ENCODE data around the gene PTAR1.

Gene PTAR1

DNA sequence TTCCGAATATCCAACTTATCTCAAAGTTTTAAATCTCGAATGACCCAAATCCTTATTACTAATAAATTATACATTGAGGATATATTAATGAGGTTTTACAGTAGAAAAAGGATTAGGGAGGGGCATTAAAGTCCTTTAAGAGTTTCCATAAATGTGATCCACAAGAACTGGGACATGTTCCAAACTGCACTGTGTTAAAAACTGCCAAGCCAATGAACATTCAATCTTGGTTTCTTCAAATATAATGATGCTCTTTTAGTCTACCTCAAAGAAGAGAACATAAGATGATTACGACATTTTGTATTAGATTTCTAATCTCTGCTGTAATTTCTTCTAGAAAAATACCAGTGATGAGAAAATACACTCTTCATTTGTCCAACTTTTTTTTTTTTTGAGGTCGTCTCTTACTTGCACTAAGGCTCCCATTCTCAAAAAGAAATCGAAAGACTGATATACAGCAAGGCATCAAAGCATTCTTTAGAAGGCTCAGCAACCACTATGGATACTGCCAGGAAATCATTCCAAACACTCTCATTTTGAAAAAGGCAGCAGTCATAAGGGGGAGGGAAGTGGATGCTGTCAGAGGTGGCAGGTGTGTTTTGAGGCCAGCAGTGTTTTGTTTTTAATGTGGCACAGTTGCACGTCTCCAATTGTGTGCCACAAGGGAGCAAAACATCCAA lies 1.7 kb downstream of the PTAR1 start:
- DNase-seq (ENCODE audit: extremely low spot score): no peak
- ChIA-PET POLR2A (no interaction called here), CTCF (no interaction called here)
- TF ChIP-seq SP1 (IDR thresholded peaks at IDR 0.05) (no peak), FOXM1 (IDR thresholded peaks at IDR 0.05; ENCODE audit: borderline replicate concordance) (no peak), SUZ12 (IDR thresholded peaks at IDR 0.05) (no peak), BHLHE40 (IDR thresholded peaks at IDR 0.05; ENCODE audit: borderline replicate concordance) (no peak), CTBP1 (IDR thresholded peaks at IDR 0.05; ENCODE audit: borderline replicate concordance) (no peak), FOXK2 (IDR thresholded peaks at IDR 0.05) (no peak), NFRKB (IDR thresholded peaks at IDR 0.05) (no peak), LEF1 (IDR thresholded peaks at IDR 0.05; ENCODE audit: borderline replicate concordance) (no peak), TARDBP (IDR thresholded peaks at IDR 0.05) (no peak), L3MBTL2 (conservative IDR thresholded peaks at IDR 0.05) (no peak), ZNF384 (IDR thresholded peaks at IDR 0.05) (no peak), FOXA1 (IDR thresholded peaks at IDR 0.05) (no peak), HDGF (IDR thresholded peaks at IDR 0.05; ENCODE audit: borderline replicate concordance) (no peak), ELF4 (IDR thresholded peaks at IDR 0.05) (no peak), ARNT (IDR thresholded peaks at IDR 0.05) (no peak)
- TF ChIP-seq, protein P1, sequence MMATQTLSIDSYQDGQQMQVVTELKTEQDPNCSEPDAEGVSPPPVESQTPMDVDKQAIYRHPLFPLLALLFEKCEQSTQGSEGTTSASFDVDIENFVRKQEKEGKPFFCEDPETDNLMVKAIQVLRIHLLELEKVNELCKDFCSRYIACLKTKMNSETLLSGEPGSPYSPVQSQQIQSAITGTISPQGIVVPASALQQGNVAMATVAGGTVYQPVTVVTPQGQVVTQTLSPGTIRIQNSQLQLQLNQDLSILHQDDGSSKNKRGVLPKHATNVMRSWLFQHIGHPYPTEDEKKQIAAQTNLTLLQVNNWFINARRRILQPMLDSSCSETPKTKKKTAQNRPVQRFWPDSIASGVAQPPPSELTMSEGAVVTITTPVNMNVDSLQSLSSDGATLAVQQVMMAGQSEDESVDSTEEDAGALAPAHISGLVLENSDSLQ (IDR thresholded peaks at IDR 0.05): no peak

DNA sequence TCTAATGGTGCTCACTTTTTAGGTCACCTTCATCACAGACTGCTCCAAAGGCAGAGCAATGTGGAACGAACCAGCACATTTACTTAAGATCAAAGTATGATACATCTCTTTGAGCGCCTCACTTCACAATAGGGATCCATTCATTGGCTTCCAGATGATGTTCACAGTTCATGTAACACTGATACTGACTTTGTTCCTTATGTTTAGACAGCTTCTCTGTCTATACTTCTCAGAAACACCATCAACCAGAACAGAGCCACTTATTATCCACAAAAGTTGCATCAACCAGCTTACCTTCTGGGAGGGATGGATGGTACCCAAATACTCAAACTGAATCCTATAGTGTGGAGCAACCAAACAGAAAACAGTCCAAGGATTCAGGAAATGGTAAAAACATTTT lies 4.6 kb downstream of the PTAR1 start:
- no peak for DNase-seq (ENCODE audit: extremely low spot score)
- CTCF ChIA-PET: no interaction called here
- TF ChIP-seq FOXA1 (IDR thresholded peaks at IDR 0.05) (no peak), TARDBP (IDR thresholded peaks at IDR 0.05) (no peak), FOXK2 (IDR thresholded peaks at IDR 0.05) (no peak), NFRKB (IDR thresholded peaks at IDR 0.05) (no peak), ELF4 (IDR thresholded peaks at IDR 0.05) (no peak), HDGF (IDR thresholded peaks at IDR 0.05; ENCODE audit: borderline replicate concordance) (no peak), ZNF384 (IDR thresholded peaks at IDR 0.05) (no peak), L3MBTL2 (conservative IDR thresholded peaks at IDR 0.05) (no peak), SUZ12 (IDR thresholded peaks at IDR 0.05) (no peak), FOXM1 (IDR thresholded peaks at IDR 0.05; ENCODE audit: borderline replicate concordance) (no peak), BHLHE40 (IDR thresholded peaks at IDR 0.05; ENCODE audit: borderline replicate concordance) (no peak), CTBP1 (IDR thresholded peaks at IDR 0.05; ENCODE audit: borderline replicate concordance) (no peak), SP1 (IDR thresholded peaks at IDR 0.05) (no peak), ARNT (IDR thresholded peaks at IDR 0.05) (no peak), LEF1 (IDR thresholded peaks at IDR 0.05; ENCODE audit: borderline replicate concordance) (no peak)
- TF ChIP-seq, protein P1 (IDR thresholded peaks at IDR 0.05): no peak
- POLR2A ChIA-PET: no interaction called here

GRCh38 chr9:69753830-69754229 lies 6.0 kb downstream of the PTAR1 start:
- ChIA-PET CTCF (no interaction called here), POLR2A (no interaction called here)
- TF ChIP-seq ELF4 (IDR thresholded peaks at IDR 0.05): no peak
- TF ChIP-seq SP1 (IDR thresholded peaks at IDR 0.05): no peak
- TF ChIP-seq FOXK2 (IDR thresholded peaks at IDR 0.05): no peak
- no peak for TF ChIP-seq FOXM1 (IDR thresholded peaks at IDR 0.05; ENCODE audit: borderline replicate concordance)
- TF ChIP-seq ZNF384 (IDR thresholded peaks at IDR 0.05): no peak
- no peak for TF ChIP-seq NFRKB (IDR thresholded peaks at IDR 0.05)
- no peak for TF ChIP-seq CTBP1 (IDR thresholded peaks at IDR 0.05; ENCODE audit: borderline replicate concordance)
- no peak for DNase-seq (ENCODE audit: extremely low spot score)

- TF ChIP-seq FOXA1 (IDR thresholded peaks at IDR 0.05): no peak
- no peak for TF ChIP-seq SP1 (IDR thresholded peaks at IDR 0.05)
- TF ChIP-seq HDGF (IDR thresholded peaks at IDR 0.05; ENCODE audit: borderline replicate concordance): no peak
- TF ChIP-seq, protein P1 (IDR thresholded peaks at IDR 0.05): no peak
- TF ChIP-seq L3MBTL2 (conservative IDR thresholded peaks at IDR 0.05): no peak
- no peak for TF ChIP-seq LEF1 (IDR thresholded peaks at IDR 0.05; ENCODE audit: borderline replicate concordance)
- CTCF ChIA-PET: no interaction called here
- DNase-seq (ENCODE audit: extremely low spot score): no peak
- POLR2A ChIA-PET: no interaction called here
Observed at GRCh38 chr9:69750085-69750484, 9.7 kb downstream of the PTAR1 start.

GRCh38 chr9:69748304-69748703 lies 11.5 kb downstream of the PTAR1 start:
- ChIA-PET CTCF (no interaction called here), POLR2A (no interaction called here)
- DNase-seq (ENCODE audit: extremely low spot score): no peak
- TF ChIP-seq BHLHE40 (IDR thresholded peaks at IDR 0.05; ENCODE audit: borderline replicate concordance) (no peak), ZNF384 (IDR thresholded peaks at IDR 0.05) (no peak), SUZ12 (IDR thresholded peaks at IDR 0.05) (no peak)

GRCh38 chr9:69746859-69747560 lies 12.8 kb downstream of the PTAR1 start:
- ChIA-PET POLR2A (interaction anchor here (1.2 kb wide), 1 partner anchor 13 kb away, joined by 3 read pairs; the partner anchor contains the start of gene PTAR1), CTCF (no interaction called here)
- no peak for DNase-seq (ENCODE audit: extremely low spot score)
- no peak for TF ChIP-seq BHLHE40 (IDR thresholded peaks at IDR 0.05; ENCODE audit: borderline replicate concordance)
- TF ChIP-seq FOXM1 (IDR thresholded peaks at IDR 0.05; ENCODE audit: borderline replicate concordance): no peak
- no peak for TF ChIP-seq SP1 (IDR thresholded peaks at IDR 0.05)
